Measurements from ENCODE around the gene ARID3B. TPM values are rescaled to one million over a fixed set of nuclear protein-coding genes. Genes with fewer than 3 reads are reported as not detected.

ARID3B gene
- total RNA-seq, 1 experiment from 2014 or later, result 36.1 TPM

- Mint-ChIP-seq H3K4me3 (ENCODE audit: unreplicated experiment) (no peak overlapping the region), H3K36me3 (ENCODE audit: insufficient read depth, unreplicated experiment) (peaks cover 99% of the 10 kb centered on the region)
Observed at GRCh38 chr15:74626752-74627692, 86.0 kb downstream of the ARID3B start.

GRCh38 chr15:74627766-74628165, 86.7 kb downstream of the ARID3B start:
- H3K27me3 ChIP-seq (replicated peaks; ENCODE audit: control insufficient read depth, insufficient read depth, low read length), result no peaks in the 10 kb centered on the region
- H3K4me3 Mint-ChIP-seq (ENCODE audit: unreplicated experiment), result no peak overlapping the region
- intact Hi-C loops (cut with micrococcal nuclease; ENCODE audit: unreplicated experiment), result no loop called here
- H3K9me3 Mint-ChIP-seq (ENCODE audit: unreplicated experiment), result no peaks in the 10 kb centered on the region
- peaks cover 11% of the 10 kb centered on the region for H3K4me1 Mint-ChIP-seq (ENCODE audit: low read depth, unreplicated experiment)
- H3K27ac Mint-ChIP-seq (ENCODE audit: unreplicated experiment), result peak overlapping the region; percentile 72
- H3K9me3 ChIP-seq, result no peaks in the 10 kb centered on the region
- H3K27me3 Mint-ChIP-seq (ENCODE audit: insufficient read depth, unreplicated experiment), result no peaks in the 10 kb centered on the region
- peaks cover 99% of the 10 kb centered on the region for H3K36me3 Mint-ChIP-seq (ENCODE audit: insufficient read depth, unreplicated experiment)
- H3K4me3 ChIP-seq (ENCODE audit: low read depth, low read length), result no peak overlapping the region
- TF ChIP-seq CTCF (IDR thresholded peaks at IDR 0.05; ENCODE audit: insufficient read depth in 1 of 2, low read depth in 1 of 2, low read length in 1 of 2, severe bottlenecking in 1 of 2, unreplicated experiment in 1 of 2), result no peak
- BruUV-seq (replicated peaks), result no TSS peak
- H3K36me3 ChIP-seq (ENCODE audit: control insufficient read depth, insufficient read depth, low read length), result peaks cover 10% of the 10 kb centered on the region
- POLR2A ChIA-PET, result no interaction called here
- DNase-seq, result no peak
- CTCF ChIA-PET, result no interaction called here
- no peaks in the 10 kb centered on the region for H3K4me1 ChIP-seq

More at GRCh38 chr15:74626752-74627692, 86.0 kb downstream of the ARID3B start:
- H3K36me3 ChIP-seq (ENCODE audit: control insufficient read depth, insufficient read depth, low read length), result peaks cover 12% of the 10 kb centered on the region
- intact Hi-C loops (cut with micrococcal nuclease; ENCODE audit: unreplicated experiment), result no loop called here
- H3K9me3 ChIP-seq, result no peaks in the 10 kb centered on the region
- Mint-ChIP-seq H3K27ac (ENCODE audit: unreplicated experiment) (no peak overlapping the region), H3K27me3 (ENCODE audit: insufficient read depth, unreplicated experiment) (no peaks in the 10 kb centered on the region), H3K9me3 (ENCODE audit: unreplicated experiment) (no peaks in the 10 kb centered on the region), H3K4me1 (ENCODE audit: low read depth, unreplicated experiment) (peaks cover 11% of the 10 kb centered on the region)
- POLR2A ChIA-PET, result no interaction called here
- no peak for DNase-seq
- H3K4me1 ChIP-seq, result no peaks in the 10 kb centered on the region
- CTCF ChIA-PET, result interaction anchor here (0.9 to 1.2 kb wide), 3 partner anchors 10 to 245 kb away, joined by 3 to 4 read pairs (median 3); no protein-coding TSS in a partner anchor
- H3K27me3 ChIP-seq (replicated peaks; ENCODE audit: control insufficient read depth, insufficient read depth, low read length), result no peaks in the 10 kb centered on the region
- no peak overlapping the region for H3K4me3 ChIP-seq (ENCODE audit: low read depth, low read length)
- no TSS peak for BruUV-seq (replicated peaks)
- TF ChIP-seq CTCF (IDR thresholded peaks at IDR 0.05; ENCODE audit: insufficient read depth in 1 of 2, low read depth in 1 of 2, low read length in 1 of 2, severe bottlenecking in 1 of 2, unreplicated experiment in 1 of 2), result no peak

GRCh38 chr15:74628199-74628598, 87.2 kb downstream of the ARID3B start:
- Histone ChIP-seq H3K9me3 (no peaks in the 10 kb centered on the region), H3K4me3 (ENCODE audit: low read depth, low read length) (no peak overlapping the region), H3K27me3 (replicated peaks; ENCODE audit: control insufficient read depth, insufficient read depth, low read length) (no peaks in the 10 kb centered on the region), H3K36me3 (ENCODE audit: control insufficient read depth, insufficient read depth, low read length) (peaks cover 12% of the 10 kb centered on the region), H3K4me1 (no peaks in the 10 kb centered on the region)
- Mint-ChIP-seq H3K36me3 (ENCODE audit: insufficient read depth, unreplicated experiment) (peaks cover 96% of the 10 kb centered on the region), H3K4me3 (ENCODE audit: unreplicated experiment) (no peak overlapping the region), H3K4me1 (ENCODE audit: low read depth, unreplicated experiment) (peaks cover 11% of the 10 kb centered on the region), H3K27ac (ENCODE audit: unreplicated experiment) (peak overlapping the region; percentile 72), H3K27me3 (ENCODE audit: insufficient read depth, unreplicated experiment) (no peaks in the 10 kb centered on the region), H3K9me3 (ENCODE audit: unreplicated experiment) (no peaks in the 10 kb centered on the region)
- TF ChIP-seq CTCF (IDR thresholded peaks at IDR 0.05; ENCODE audit: insufficient read depth in 1 of 2, low read depth in 1 of 2, low read length in 1 of 2, severe bottlenecking in 1 of 2, unreplicated experiment in 1 of 2), result no peak
- POLR2A ChIA-PET, result no interaction called here
- intact Hi-C loops (cut with micrococcal nuclease; ENCODE audit: unreplicated experiment), result no loop called here
- CTCF ChIA-PET, result interaction anchor here (0.6 to 1.5 kb wide), 2 partner anchors 12 to 322 kb away, joined by 3 to 4 read pairs; partner anchors contain the start of gene CLK3
- BruUV-seq (replicated peaks), result no TSS peak
- DNase-seq, result no peak

Data from Caco-2 (cell line).